ENCODE measurements around the gene ACCSL. TPM values are rescaled to one million over a fixed set of nuclear protein-coding genes. Genes with fewer than 3 reads are reported as not detected.

Gene ACCSL
- total and polyA plus RNA-seq, 12 donors = 0.06 TPM; not detected in 11

DNA sequence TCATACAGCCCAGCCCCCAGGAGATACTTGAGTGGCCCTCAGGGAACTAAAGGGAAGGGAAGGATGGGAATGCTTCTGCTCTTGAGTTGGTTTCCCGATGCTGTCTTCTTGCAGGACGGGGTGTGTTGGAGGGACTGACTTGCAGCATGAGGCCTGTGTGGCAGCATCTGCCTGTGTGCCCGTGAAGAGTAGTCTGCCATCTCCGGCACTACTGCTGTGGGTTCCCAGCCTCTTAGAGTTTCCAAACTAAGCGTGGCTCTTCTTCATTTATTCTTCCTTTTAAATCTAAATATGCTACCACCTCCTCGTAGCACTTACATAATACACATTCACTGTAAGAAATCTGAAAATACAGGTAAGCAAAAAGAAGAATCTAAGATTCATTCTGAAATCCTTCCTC is 60.5 kb downstream of the ACCSL start:
- Histone ChIP-seq H3K4me1 (replicated peaks in 1 of 2) (peaks cover 0 to 5% of the 10 kb centered on the region in 2 donors), H3K27me3 (no peaks in the 10 kb centered on the region), H3K4me3 (no peak overlapping the region), H3K27ac (no peak overlapping the region), H3K36me3 (replicated peaks in 1 of 2) (peaks cover 0 to 7% of the 10 kb centered on the region in 2 donors), H3K9me3 (replicated peaks in 1 of 3) (no peaks in the 10 kb centered on the region)
- TF ChIP-seq, protein P1, sequence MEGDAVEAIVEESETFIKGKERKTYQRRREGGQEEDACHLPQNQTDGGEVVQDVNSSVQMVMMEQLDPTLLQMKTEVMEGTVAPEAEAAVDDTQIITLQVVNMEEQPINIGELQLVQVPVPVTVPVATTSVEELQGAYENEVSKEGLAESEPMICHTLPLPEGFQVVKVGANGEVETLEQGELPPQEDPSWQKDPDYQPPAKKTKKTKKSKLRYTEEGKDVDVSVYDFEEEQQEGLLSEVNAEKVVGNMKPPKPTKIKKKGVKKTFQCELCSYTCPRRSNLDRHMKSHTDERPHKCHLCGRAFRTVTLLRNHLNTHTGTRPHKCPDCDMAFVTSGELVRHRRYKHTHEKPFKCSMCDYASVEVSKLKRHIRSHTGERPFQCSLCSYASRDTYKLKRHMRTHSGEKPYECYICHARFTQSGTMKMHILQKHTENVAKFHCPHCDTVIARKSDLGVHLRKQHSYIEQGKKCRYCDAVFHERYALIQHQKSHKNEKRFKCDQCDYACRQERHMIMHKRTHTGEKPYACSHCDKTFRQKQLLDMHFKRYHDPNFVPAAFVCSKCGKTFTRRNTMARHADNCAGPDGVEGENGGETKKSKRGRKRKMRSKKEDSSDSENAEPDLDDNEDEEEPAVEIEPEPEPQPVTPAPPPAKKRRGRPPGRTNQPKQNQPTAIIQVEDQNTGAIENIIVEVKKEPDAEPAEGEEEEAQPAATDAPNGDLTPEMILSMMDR (IDR thresholded peaks at IDR 0.05) = no peak
- TF ChIP-seq POLR2A (IDR thresholded peaks at IDR 0.05) = no peak
- WGBS, 4 donors = 86 to 94% (median 89%) methylated on average over 6 of the region's 6 CpGs
- DNase-seq = no peak
- intact Hi-C loops (cut with DNase I) = loop anchor here (10.0 kb wide), 2 partner anchors 417 to 427 kb away; no protein-coding TSS in a partner anchor

Other genes starting within 250 kb of the ACCSL start
- 10 to 100 TPM; 19.7 to 45.3 (median 29.0) TPM for gene ALKBH3, start 167.2 kb upstream of the ACCSL start, total RNA-seq
- 10 to 100 TPM; 32.9 to 44.4 (median 38.4) TPM for gene ALKBH3, start 167.2 kb upstream of the ACCSL start, polyA plus RNA-seq
- gene C11orf96, start 105.3 kb upstream of the ACCSL start, total RNA-seq = 100 to 1,000 TPM in 8 of 9 donors, 10 to 100 TPM in 1; 29.2 to 549 (median 269) TPM
- gene C11orf96, start 105.3 kb upstream of the ACCSL start, polyA plus RNA-seq = 100 to 1,000 TPM in 1 of 3 donors, 10 to 100 TPM in 2; 10.0 to 298 (median 57.6) TPM
- 10 to 100 TPM; 12.3 to 64.5 (median 37.3) TPM for gene ACCS, start 18.3 kb downstream of the ACCSL start, total RNA-seq
- 100 to 1,000 TPM in 2 of 3 donors, 1 to 10 TPM in 1; 9.8 to 195 (median 108) TPM for gene ACCS, start 18.3 kb downstream of the ACCSL start, polyA plus RNA-seq
- 10 to 100 TPM; 41.3 to 89.3 (median 46.4) TPM for gene EXT2, start 47.7 kb downstream of the ACCSL start, total RNA-seq
- gene EXT2, start 47.7 kb downstream of the ACCSL start, polyA plus RNA-seq = 10 to 100 TPM; 28.7 to 49.6 (median 32.3) TPM

Measured in adrenal gland (tissue), 12 donors.